ENCODE measurements around the gene ACSF3.

ACSF3 gene

GRCh38 chr16:89123831-89124100 lies 30.1 kb downstream of the ACSF3 start:
- no peak for TF ChIP-seq CTCF (IDR thresholded peaks at IDR 0.05; ENCODE audit: insufficient read depth, low read depth, low read length, missing control alignments)
- H3K4me3 ChIP-seq (ENCODE audit: low read length) = no peak overlapping the region
- DNase-seq (ENCODE audit: low read depth) = no peak

- no peak for TF ChIP-seq CTCF (IDR thresholded peaks at IDR 0.05; ENCODE audit: insufficient read depth, low read depth, low read length, missing control alignments)
- H3K4me3 ChIP-seq (ENCODE audit: low read length) = no peak overlapping the region
- DNase-seq (ENCODE audit: low read depth) = no peak
Measured at GRCh38 chr16:89129378-89129777, 35.7 kb downstream of the ACSF3 start.

GRCh38 chr16:89130448-89130847 lies 36.8 kb downstream of the ACSF3 start:
- DNase-seq (ENCODE audit: low read depth) = no peak
- no peak for TF ChIP-seq CTCF (IDR thresholded peaks at IDR 0.05; ENCODE audit: insufficient read depth, low read depth, low read length, missing control alignments)
- no peak overlapping the region for H3K4me3 ChIP-seq (ENCODE audit: low read length)

- no peak for DNase-seq (ENCODE audit: low read depth)
- TF ChIP-seq CTCF (IDR thresholded peaks at IDR 0.05; ENCODE audit: insufficient read depth, low read depth, low read length, missing control alignments) = no peak
- H3K4me3 ChIP-seq (ENCODE audit: low read length) = no peak overlapping the region
Measured at GRCh38 chr16:89131783-89132182, 38.1 kb downstream of the ACSF3 start.

GRCh38 chr16:89132194-89133005 lies 38.7 kb downstream of the ACSF3 start:
- DNase-seq (ENCODE audit: low read depth) = no peak
- TF ChIP-seq CTCF (IDR thresholded peaks at IDR 0.05; ENCODE audit: insufficient read depth, low read depth, low read length, missing control alignments) = no peak

GRCh38 chr16:89133457-89134127 lies 39.9 kb downstream of the ACSF3 start:
- TF ChIP-seq CTCF (IDR thresholded peaks at IDR 0.05; ENCODE audit: insufficient read depth, low read depth, low read length, missing control alignments) = no peak
- no peak overlapping the region for H3K4me3 ChIP-seq (ENCODE audit: low read length)
- DNase-seq (ENCODE audit: low read depth) = no peak

More at GRCh38 chr16:89132194-89133005, 38.7 kb downstream of the ACSF3 start:
- no peak overlapping the region for H3K4me3 ChIP-seq (ENCODE audit: low read length)

Data from epithelial cell of esophagus (primary cell).